CD1c-positive myeloid dendritic cell (primary cell): ENCODE results near the gene SLC35F4.
"Not testable (repeated sequence)": the region's sequence is repeated elsewhere in the genome, so short reads cannot be mapped to it uniquely, and the experiment has no call there.

Source experiments
- DNase-seq: peaks from one replicate; pipeline ENCODE4 v3.0.0-alpha.2; 2016; ENCODE audit errors: extremely low spot score

Gene SLC35F4

DNA sequence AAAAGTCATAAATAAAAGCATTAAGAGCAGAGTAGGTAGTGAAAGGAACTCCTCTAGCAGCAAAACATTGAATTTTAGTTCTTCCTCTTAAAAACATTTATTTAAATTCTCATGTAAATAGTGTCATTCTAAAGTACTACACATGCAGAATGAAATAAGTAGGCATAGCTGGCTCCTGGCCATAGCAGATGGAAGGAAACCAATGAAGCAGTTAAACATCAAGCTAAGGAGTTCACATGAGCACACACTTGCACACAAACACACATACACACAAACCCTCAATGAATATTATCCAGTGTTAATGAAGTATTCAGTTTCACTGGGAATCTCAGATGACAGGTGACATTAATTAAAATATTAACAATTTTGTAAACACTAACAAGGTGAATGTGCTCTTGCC is 69.3 kb downstream of the SLC35F4 start:
- no peak for DNase-seq

DNA sequence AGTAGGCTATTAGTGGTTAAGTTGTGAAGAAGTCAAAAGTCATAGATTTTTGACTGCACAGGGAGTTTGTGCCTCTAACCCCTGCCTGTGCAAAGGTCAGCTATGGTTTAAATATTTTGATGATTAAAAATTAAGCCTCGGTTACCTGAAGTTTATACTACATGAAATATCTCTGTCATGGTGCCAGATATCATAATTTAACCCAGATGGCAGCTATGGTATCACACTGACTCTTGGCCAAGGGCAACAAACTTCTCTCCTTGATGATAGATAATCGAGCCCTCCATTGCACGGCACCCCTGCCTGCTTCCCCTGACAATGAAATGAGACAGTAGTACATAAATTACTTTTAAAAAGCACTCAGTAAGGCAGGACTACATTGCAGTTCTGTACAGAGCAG is 80.8 kb downstream of the SLC35F4 start:
- DNase-seq = no peak

DNA sequence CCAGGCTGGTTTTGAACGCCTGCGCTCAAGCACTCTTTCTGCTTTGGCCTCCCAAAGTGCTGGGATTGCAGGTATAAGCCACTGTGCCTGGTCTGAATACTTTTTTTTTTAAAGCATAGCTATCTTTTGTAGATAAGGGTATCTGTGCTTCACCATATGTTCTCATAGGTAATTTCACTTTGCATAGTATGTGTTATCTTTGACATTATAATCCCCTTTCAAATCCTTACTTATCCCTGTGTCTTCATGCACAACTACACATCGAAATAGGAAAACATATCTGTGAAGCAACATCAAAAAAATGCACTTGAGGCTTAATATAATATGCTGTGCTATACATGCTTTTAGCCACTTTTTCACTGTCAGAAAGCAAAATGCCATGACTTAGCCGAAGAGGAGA is 94.1 kb downstream of the SLC35F4 start:
- DNase-seq = no peak

DNA sequence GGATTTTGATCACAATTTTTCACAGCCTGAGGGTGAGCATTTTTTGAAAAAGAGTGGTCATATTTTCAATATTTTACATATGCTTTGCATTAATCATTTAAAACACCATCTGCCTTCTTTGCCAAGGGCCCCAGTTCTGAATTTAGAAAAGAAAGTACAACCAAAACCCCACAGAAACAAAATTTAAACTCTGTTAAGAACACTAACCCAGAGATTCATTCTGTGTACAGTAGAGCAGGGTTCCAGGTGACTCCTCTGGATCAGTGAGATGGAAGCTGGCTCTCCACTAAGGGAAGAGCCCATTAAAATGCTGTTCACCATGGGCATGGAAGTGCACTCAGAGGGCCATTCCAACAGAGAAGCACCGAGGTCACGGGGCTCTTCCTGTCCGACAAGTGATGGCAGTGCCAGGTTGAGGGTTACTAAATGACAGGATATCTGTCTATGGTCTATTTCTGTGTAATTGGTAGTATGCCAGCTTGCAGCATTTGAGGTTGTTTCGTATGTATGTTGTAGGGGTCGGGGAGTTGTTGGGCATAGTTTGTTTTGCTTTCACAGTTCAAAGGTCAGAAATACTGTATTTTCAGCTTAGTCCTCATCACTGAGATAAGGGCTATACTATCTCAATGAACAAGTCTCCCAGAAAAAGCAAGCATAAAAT is 95.9 kb downstream of the SLC35F4 start:
- DNase-seq = no peak

DNA sequence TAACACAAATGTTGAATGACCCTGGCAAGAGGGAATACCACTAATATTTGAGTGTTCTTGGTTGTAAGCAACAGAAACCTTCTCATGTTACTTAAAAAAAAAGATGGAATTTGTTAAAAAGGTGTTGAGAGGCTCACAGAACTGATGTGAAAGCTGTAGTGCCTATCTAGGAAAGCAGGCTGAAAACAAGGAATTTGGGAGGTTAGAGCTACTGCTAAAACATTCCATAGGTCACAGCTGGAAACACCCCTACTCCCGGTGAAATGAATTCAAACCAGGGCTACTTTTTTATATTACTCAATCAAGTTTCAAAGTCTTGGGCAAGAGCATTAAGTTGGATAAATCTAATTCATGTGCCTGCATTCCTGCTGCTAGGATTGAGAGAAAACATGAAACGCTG is 104.1 kb downstream of the SLC35F4 start:
- no peak for DNase-seq

DNA sequence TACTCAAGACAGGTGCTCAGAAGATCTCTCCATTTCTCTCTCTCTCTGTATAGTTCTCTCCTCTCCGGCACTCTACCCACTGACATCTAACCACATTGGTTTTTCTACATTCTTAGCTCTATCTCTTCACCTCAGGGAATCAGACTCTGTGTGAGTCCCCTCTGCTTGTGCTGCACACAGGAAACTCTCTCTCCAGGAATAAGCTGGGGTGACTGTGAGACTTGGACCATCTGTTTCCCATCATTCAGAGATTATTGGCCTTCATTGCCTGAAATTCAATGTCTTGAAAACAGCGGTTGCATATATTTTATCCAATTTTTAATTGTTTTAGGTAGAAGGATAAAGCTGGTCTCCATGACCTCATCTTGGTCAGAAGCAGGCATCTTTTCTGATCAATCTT is 105.0 kb downstream of the SLC35F4 start:
- no peak for DNase-seq

DNA sequence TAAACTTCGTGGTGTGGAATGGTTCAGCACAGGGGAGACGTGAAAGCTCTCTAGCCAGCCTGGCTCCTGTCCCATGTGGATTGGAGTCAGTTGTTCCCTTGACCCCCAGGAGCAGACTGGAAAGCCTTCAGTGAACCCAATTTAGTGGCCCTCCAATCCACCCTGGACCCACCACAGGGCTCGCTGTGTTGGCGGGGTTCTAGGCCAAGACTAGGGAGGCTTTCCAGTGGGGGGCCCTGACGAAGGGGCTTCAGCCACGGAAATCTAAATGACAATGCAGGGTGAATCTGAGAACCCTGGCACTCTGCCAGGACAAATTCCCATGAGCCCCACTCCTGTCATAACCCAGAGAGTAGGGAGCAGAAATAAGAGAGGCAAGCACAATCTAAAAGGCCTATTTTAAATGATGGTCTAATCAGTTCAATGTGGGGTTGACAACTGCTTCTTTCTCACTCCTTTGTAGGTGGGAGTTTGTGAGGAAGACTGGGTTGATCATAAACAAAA is 110.8 kb downstream of the SLC35F4 start:
- no peak for DNase-seq

DNA sequence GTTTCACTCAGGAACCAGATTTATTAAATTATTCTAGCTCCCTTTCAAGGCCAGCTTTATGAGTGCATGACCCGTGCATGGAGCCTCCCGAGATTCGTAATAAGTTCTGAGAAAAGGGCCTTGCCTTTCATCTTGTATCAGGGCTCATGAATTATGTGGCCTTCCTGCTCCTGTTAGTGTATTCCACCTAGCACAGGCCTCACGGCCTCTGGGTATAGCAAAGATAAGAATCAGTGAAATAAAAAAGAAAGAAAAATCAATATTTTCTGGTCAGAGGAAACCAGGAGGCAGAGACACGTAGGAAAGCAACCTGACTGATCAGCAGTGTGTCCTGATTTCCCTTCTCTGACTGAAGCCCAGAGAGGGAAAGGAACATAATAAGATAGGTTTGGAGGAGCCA is 111.4 kb downstream of the SLC35F4 start:
- no peak for DNase-seq

DNA sequence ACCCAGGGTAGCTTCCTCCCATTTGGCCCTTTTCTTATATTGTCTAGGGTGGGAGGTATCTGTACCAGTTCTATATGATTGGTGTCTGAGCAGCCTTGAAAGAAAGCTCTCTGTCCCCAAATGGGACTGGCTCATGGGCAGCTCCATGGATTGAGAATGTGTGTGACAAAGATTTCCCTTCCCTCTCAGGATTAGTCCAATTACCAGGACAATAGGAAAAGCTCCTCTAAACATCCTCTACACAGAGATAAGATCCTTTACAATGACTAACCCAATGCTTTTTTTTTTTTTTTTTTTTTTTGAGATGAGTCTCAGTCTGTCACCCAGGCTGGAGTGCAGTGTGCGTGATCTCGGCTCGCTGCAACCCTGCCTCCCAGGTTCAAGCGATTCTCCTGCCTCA is 112.1 kb downstream of the SLC35F4 start:
- DNase-seq = no peak

DNA sequence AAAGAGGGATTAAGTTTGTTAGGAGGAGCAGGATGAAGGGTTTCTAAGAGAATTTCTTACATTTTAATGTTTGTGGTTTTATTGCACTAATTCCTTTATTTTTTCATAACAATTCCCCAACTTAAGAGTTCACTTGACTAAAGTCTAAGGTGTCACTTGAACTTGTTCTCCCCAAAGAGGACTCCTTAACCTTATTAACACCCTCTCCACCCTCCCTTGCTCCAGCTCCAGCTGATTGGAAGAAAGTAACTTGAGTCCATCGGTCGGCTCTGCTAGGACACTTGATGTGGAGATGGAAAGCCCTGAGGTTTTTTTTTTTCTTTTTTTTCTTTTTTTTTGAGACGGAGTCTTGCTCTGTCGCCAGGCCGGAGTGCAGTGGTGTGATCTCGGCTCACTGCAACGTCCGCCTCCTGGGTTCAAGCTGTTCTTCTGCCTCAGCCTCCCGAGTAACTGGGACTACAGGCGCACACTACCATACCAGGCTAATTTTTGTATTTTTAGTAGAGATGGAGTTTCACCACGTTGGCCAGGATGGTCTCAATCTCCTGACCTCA is 113.7 kb downstream of the SLC35F4 start:
- not testable (repeated sequence) for DNase-seq

DNA sequence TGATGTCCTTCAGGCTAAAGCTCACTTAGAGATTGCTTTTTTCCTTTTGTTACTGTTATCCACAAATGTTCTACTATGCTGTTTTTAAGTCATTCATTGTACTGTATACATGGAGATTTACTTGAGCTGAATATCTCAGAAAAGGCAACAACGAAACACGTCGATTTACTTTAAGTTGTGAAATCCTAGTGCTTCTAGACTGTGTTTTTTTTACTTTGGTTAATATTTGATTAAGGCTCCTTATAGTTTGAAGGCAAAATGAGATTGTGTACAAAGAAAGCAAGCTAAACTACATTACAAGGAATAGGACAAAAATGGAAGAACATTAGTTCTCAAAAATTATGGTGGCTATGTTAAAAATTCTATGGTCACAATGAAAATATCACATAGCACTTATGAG is 114.5 kb downstream of the SLC35F4 start:
- DNase-seq = no peak

DNA sequence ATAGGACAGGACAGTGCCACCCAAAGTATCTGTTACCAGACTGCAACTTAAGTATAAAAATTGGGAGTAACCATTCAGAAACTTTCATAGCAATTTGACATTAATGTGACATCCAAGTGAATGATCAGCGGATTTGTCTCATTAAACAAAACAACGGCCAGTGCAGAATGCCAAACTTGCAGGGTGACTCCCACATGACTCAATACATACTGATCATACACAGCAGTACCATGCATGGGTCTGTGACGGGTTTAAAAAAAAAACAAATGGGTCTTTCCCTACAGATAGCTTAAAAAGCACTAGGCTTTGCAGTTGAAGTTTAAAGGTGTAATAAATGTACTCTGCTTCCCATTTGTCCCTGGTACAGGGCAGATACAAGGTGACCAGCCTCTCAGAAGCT is 116.6 kb downstream of the SLC35F4 start:
- DNase-seq = no peak

DNA sequence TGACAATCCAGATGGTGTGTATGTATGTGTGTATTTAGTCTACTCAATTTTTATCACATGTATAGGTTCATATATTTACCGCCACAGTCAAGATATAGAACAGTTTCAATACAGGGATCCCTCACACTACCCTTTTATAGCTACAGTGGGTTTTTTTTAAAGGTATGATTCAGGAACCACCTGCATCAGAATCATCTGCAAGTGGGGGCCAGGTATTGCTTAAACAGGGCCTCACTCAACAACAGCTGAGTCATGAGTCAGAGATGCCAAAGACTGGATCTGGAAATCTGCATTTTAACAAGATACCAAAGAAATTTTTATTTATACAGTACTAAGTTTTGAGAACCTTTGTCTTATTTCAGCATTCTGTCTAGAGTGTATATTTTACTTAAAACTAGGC is 117.6 kb downstream of the SLC35F4 start:
- no peak for DNase-seq

DNA sequence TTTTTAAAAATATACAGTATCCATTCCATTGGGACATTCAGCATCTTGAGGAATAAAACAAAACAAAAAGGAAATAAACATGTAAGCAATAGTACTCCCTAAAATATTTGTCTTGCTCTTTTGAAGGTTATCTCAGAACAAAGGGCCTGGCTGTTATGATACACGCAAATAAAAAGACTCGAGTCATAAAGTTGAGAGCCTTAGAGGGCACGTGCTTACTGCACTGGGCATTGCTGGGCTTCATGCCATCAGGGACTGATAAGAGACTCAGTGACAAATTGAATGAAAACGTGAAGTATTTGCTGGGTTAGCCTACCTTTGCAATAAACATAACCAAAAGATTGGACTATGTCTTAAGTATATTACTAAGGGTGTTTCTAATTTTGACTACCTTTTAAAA is 118.9 kb downstream of the SLC35F4 start:
- no peak for DNase-seq

DNA sequence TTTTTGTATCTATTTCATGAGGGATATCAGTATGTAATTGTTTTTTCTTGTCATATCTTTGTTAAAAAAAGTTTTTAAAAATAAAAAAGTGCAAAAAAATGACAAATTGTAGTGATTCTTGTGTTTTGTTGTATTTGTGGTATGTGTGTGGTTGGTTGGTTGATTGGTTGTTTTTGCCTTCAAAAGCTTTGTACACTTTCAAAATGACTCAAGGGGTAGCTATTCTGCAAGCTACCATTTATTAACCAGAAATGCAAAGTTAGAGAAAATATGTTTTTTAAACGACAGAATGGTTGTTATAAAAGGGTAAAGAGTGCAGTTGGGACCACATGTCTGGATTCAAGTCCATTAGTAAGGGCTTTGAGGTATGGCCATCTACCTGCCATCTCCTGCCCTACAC is 119.3 kb downstream of the SLC35F4 start:
- DNase-seq = no peak

DNA sequence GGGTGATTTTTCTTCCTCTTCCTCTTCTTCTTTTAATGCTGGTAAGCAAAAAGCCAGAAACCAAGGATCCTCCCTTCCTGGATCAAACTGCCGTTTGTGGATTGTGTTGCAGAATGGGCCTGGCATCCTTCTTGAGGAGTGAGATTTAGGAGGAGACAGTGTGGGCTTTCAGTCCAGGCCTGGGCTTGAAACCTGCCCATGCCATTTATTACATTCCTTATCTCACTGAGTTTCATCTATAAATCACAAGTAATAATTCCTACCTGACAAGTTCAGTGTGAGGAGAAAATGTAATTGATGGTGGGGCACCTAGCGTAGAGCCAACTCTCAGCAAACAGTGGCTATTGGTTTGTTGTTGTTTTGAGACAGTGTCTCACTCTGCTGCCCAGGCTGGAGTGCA is 126.4 kb downstream of the SLC35F4 start:
- no peak for DNase-seq

DNA sequence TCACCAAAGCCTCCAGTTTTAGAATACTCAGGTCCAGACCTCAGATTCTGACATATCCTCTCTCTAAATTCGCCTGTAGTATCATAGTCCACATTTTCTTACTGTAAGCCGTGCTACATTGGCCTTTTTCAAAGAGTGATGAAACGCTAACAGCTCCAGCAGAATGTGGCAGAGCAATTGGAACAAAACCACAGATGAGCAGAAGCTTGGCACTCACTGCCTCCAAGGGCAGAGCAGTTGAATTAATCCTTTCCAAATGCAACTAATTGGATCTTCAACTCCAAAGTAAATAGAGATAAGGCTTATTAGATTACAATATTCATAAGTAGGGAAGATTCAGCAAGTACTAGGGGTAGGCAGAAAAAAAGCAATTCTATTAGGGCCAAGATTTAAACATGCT is 128.3 kb downstream of the SLC35F4 start:
- DNase-seq = no peak

DNA sequence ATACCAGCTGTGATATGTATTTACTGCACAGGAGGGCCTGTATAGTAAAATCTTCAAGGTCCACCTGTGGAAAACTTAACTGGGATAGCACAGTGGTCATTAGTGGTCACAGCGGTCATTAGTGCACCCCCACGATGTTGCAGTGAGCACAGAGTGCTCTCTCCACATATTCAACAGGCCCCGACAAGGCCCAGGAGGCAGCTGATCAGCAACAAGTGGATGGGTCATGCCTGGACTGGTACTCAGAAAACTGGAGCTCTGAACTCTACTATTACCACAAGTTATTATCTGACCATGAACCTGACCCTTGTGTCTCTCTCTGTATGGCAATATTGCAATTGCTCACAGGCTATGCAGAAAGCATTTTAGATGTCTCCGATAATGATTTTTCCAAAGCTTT is 129.5 kb downstream of the SLC35F4 start:
- no peak for DNase-seq

DNA sequence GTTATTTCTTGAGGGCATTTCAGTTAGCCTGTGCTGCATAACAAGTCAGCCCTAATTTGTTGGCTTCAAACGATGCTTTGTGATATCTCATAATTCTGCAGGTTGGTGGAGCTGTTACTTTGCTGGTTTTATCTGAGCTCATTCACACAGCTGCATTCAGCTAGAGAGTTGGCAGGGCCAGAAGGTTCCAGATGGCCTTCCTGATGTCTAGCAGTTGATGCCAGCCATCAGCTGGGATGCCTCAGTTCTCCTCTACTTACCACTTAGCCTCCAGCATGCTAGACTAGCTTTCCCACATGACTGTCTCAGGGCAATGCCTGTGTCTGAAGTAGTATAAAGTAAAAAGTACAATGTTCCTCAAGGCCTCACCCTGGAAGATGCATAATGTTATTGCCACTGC is 130.6 kb downstream of the SLC35F4 start:
- no peak for DNase-seq

DNA sequence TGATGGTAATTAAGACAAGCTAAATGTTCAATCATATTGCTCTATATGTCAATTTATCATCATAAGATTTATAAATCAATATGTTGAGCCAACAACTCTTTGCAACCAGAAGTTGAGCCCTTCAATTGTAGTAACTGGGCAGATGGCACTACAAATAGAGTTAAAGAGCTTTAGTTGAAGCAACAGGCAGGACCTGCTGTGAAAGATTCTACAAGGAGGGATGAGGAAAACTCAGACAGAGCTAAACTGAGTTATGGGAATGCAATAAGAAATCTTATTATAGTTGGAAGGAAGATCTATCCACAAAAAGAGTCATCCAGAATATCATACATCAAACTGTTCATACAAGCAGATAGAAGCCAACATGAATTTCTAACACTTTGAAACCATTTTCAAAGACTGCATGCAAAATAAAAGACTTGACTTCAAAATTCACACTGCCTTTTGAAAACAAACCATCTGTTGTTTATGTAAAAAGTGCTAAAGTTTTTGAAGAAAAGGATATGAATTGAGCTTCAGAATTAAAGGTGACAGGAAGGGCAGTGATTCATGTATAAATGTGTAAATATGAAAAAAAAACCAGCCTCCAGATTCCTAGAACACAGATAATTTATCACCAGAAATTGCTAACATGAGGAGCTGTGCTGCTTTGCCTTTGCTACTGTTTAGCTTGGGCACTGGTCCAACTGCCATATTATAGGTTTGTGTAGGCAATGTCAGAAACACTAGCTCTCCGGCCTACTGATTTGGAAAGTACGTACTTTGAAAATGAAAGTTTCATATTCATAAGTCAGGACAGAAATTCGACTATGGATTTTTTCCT is 133.2 kb downstream of the SLC35F4 start:
- DNase-seq = no peak

DNA sequence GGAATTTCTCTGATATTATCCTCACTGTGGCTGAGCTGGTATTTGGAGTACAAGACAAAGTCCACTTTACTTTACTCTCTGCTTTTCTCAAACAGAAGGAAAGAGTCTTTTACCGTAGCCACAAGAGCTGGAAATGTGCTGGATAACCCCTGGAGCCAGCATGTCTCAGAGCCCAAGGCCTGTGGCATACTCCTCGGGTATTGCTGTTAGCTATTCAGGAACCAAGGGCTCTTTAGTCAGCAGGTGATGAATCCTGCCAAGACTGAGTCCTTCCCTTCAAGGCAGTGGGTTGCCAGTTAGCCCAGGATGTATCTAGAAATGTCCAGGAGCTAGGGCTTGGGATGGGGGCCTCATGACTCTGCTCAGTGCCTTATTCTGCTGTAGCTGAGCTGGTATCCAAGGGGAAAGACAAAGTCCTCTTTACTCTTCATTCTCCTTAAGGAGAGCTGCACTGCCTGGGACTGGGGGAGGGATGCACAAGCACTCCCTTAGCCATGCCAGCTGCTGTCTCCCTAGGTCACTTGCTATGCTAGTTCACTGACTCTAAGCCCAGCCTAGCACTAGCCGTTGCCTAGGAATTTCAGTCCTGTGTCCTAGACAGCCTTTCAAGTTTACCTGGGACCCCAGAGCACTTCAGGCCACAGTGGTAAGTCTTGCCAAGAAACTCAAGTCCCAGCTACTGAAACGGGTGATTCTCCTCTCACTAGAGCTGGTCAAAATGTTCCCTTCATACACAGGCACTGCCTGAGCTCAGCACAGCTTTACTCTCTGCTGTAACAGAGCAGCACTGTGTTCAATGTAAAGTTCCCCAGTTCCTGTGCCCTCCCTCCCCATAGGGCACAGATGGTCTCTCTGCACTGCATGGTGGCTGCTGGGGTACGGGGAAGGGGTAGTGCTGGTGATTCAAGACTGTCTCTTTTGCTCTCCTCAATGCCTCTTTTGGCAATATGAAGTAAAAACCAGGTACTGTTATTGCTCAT is 136.4 kb downstream of the SLC35F4 start:
- no peak for DNase-seq
